Ishikawa (cell line): Measurements from ENCODE around the gene ENPP1.

ENCODE experiments used
- CEBPB ChIP-seq: IDR thresholded peaks from 2 replicates; pipeline ENCODE4 v1.6.1; 2012
- CREB1 ChIP-seq: IDR thresholded peaks from 2 replicates; pipeline ENCODE4 v1.6.1; 2012; ENCODE audit warnings: low read depth
- EGR1 ChIP-seq: IDR thresholded peaks from 2 replicates; pipeline ENCODE4 v1.6.1; 2012
- EP300 ChIP-seq: IDR thresholded peaks from 2 replicates; pipeline ENCODE4 v1.6.1; 2012; ENCODE audit warnings: borderline replicate concordance
- FOXM1 ChIP-seq: IDR thresholded peaks from 2 replicates; pipeline ENCODE4 v1.6.1; 2012; ENCODE audit warnings: low read depth, borderline replicate concordance
- MAX ChIP-seq: IDR thresholded peaks from 2 replicates; pipeline ENCODE4 v1.6.1; 2012
- NFIC ChIP-seq: IDR thresholded peaks from 2 replicates; pipeline ENCODE4 v1.6.1; 2012
- RAD21 ChIP-seq: IDR thresholded peaks from 2 replicates; pipeline ENCODE4 v1.6.1; 2012; ENCODE audit warnings: low read depth
- TAF1 ChIP-seq: IDR thresholded peaks from 2 replicates; pipeline ENCODE4 v1.6.1; 2012; ENCODE audit warnings: low read depth, mild to moderate bottlenecking
- TCF12 ChIP-seq: IDR thresholded peaks from 2 replicates; pipeline ENCODE4 v1.6.1; 2012; ENCODE audit warnings: low read depth
- TEAD4 ChIP-seq: IDR thresholded peaks from 2 replicates; pipeline ENCODE4 v1.6.1; 2012
- YY1 ChIP-seq: IDR thresholded peaks from 2 replicates; pipeline ENCODE4 v1.6.1; 2012; ENCODE audit warnings: low read depth
- ZBTB7A ChIP-seq: IDR thresholded peaks from 2 replicates; pipeline ENCODE4 v1.6.1; 2012; ENCODE audit warnings: low read depth
- TF ChIP-seq, protein P1 (sequence below): IDR thresholded peaks from 2 replicates; pipeline ENCODE4 v1.6.1; 2012
- TF ChIP-seq, protein P2 (sequence below): IDR thresholded peaks from 2 replicates; pipeline ENCODE4 v1.6.1; 2012; ENCODE audit warnings: low read depth, mild to moderate bottlenecking

The ENPP1 gene

GRCh38 chr6:131819572-131820124 is 11.8 kb downstream of the ENPP1 start:
- TF ChIP-seq, protein P1, sequence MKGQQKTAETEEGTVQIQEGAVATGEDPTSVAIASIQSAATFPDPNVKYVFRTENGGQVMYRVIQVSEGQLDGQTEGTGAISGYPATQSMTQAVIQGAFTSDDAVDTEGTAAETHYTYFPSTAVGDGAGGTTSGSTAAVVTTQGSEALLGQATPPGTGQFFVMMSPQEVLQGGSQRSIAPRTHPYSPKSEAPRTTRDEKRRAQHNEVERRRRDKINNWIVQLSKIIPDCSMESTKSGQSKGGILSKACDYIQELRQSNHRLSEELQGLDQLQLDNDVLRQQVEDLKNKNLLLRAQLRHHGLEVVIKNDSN = no peak
- no peak for TF ChIP-seq YY1
- TF ChIP-seq RAD21 = no peak
- TF ChIP-seq MAX = no peak
- no peak for TF ChIP-seq FOXM1

DNA sequence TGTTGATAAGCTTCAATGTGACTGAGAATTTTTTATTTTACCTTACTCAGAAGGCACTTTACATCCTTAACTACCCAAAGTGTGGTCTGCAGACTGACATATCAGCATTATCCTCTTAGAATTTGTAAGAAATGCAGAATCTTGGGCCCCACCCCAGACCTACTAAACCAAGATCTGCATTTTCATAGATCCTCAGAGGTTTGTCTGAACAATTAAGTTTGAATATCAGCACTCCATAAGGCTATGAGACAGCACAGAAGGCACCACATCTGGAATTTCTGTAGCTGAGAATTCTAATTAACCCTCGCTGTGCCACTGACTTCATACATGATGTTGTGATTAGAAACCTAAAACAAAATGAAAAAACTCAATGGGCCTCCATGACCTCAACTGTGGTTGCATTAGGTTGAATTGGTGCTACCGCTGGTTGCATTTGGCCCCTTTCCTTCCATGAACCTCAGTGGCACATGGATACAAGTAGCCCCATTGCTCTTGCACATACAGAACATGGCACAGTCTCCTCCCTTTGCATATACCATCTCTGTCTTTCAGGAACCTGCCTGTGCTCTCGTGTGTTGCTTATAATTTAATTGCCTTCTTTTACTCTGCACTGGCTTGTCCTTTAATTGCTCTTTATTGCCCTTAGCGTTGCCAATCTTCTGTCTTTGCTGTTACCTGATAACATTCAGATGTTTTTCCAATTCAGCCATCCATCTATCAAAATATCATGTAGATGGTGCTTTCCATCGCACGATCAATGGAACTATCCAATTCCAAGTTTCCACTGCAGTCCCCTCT is 13.4 kb downstream of the ENPP1 start:
- TF ChIP-seq EP300 (no peak), ZBTB7A (no peak), YY1 (no peak), TCF12 (no peak), EGR1 (no peak), TEAD4 (no peak), RAD21 (no peak), TAF1 (no peak), NFIC (no peak), MAX (no peak), FOXM1 (no peak), CREB1 (no peak), CEBPB (no peak)
- TF ChIP-seq, protein P1 = no peak
- TF ChIP-seq, protein P2, sequence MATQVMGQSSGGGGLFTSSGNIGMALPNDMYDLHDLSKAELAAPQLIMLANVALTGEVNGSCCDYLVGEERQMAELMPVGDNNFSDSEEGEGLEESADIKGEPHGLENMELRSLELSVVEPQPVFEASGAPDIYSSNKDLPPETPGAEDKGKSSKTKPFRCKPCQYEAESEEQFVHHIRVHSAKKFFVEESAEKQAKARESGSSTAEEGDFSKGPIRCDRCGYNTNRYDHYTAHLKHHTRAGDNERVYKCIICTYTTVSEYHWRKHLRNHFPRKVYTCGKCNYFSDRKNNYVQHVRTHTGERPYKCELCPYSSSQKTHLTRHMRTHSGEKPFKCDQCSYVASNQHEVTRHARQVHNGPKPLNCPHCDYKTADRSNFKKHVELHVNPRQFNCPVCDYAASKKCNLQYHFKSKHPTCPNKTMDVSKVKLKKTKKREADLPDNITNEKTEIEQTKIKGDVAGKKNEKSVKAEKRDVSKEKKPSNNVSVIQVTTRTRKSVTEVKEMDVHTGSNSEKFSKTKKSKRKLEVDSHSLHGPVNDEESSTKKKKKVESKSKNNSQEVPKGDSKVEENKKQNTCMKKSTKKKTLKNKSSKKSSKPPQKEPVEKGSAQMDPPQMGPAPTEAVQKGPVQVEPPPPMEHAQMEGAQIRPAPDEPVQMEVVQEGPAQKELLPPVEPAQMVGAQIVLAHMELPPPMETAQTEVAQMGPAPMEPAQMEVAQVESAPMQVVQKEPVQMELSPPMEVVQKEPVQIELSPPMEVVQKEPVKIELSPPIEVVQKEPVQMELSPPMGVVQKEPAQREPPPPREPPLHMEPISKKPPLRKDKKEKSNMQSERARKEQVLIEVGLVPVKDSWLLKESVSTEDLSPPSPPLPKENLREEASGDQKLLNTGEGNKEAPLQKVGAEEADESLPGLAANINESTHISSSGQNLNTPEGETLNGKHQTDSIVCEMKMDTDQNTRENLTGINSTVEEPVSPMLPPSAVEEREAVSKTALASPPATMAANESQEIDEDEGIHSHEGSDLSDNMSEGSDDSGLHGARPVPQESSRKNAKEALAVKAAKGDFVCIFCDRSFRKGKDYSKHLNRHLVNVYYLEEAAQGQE = no peak

DNA sequence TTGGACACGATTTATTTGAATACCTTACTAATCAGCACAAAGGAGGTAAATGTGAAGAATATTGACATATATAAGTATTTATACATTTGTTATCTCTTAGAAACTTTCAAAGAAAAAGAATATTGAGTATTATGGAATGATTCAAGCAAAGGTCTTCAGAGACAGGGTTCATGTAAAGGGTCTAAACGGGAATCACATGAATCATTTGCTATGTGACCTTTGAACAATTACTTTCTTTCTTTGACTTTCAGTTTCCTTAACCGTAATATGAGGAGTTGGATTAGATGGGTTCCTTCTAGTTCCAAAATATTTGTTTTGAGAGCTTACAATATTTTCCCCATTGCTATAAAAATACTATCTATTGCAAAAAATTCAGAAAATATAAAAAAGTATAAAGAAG is 14.3 kb downstream of the ENPP1 start:
- no peak for TF ChIP-seq FOXM1

- no peak for TF ChIP-seq CEBPB
- TF ChIP-seq EGR1 = no peak
- TF ChIP-seq RAD21 = no peak
- TF ChIP-seq, protein P2 = no peak
Observed at GRCh38 chr6:131823276-131823902, 15.6 kb downstream of the ENPP1 start.

DNA sequence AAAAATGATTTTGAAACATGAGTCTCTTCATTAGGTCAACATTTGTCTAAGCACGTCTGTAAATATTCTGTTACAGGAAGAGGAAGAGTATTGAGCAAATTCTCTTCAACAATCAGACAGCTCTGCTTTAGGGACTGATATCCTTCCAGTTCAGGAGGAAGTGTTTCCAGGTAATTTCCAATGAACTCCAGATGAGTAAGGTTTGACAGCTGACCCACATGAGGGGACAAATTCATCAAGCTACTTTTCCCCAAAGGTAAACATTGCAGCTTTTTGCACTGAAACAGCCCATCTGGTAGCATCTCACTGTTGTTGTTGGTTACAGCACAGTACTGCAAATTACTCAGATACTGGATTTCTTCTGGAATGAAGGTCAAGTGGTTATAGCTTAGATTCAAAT is 18.1 kb downstream of the ENPP1 start:
- TF ChIP-seq YY1 (no peak), EGR1 (no peak), CREB1 (no peak), CEBPB (no peak)

DNA sequence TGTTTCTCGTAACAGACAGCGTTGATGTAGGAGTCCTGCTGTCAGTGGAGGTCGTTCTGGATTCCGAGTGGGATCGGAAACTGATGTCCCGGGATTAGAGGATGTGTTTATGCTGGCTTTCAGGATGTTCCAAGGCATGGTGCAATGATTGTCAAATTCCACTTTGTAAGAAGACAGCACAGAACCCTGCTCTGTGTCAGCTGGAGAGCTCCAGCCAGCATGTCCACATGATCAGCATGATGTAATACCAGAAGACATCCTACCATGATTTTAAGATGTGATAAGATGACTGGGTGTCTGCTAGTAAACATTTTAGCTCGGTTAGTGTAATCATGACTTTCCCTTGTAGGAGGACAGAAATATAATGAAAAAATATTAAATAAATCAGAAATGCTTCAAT is 20.3 kb downstream of the ENPP1 start:
- TF ChIP-seq RAD21 (no peak), ZBTB7A (no peak), NFIC (no peak), TEAD4 (no peak), CEBPB (no peak), MAX (no peak), CREB1 (no peak)
- TF ChIP-seq, protein P2 = no peak
- TF ChIP-seq, protein P1 = no peak
